Epithelial cell of proximal tubule (primary cell): ENCODE measurements around the gene CDH13. TPM values are rescaled to one million over a fixed set of nuclear protein-coding genes. Genes with fewer than 3 reads are reported as not detected.

ENCODE experiments used
- DNase-seq: peaks from one replicate; pipeline ENCODE4 v3.0.0-alpha.2; 2011; ENCODE audit warnings: low read depth
- H3K4me3 ChIP-seq: 2 replicates; pipeline ENCODE4 v1.5.1; 2011; ENCODE audit warnings: low read depth, mild to moderate bottlenecking, low read length
- CTCF ChIP-seq: conservative IDR thresholded peaks from 2 replicates; pipeline ENCODE4 v1.5.1; 2012; ENCODE audit warnings: low read depth, mild to moderate bottlenecking, low read length
- total RNA-seq: library from RNA; depleted of rRNA; stranded (reverse); fragments of >200 nt; gene quantifications from 2 replicates; pipeline ENCODE4 v1.2.3, GENCODE V29; 2015

The CDH13 gene
- total RNA-seq, 1 donor from 2014 or later: 85.4 TPM

GRCh38 chr16:83810901-83811300, 1184.1 kb downstream of the CDH13 start:
- TF ChIP-seq CTCF: no peak
- no peak overlapping the region for H3K4me3 ChIP-seq
- DNase-seq: no peak

GRCh38 chr16:83813823-83814658, 1187.3 kb downstream of the CDH13 start:
- no peak for TF ChIP-seq CTCF
- H3K4me3 ChIP-seq: no peak overlapping the region
- peak; percentile 51 for DNase-seq

GRCh38 chr16:83814659-83814985, 1187.9 kb downstream of the CDH13 start:
- H3K4me3 ChIP-seq: no peak overlapping the region
- DNase-seq: no peak
- no peak for TF ChIP-seq CTCF

- no peak for DNase-seq
- no peak for TF ChIP-seq CTCF
- H3K4me3 ChIP-seq: no peak overlapping the region
These were observed 1190.3 kb downstream of the CDH13 start for GRCh38 chr16:83817022-83817421.

GRCh38 chr16:83818276-83818675, 1191.5 kb downstream of the CDH13 start:
- no peak overlapping the region for H3K4me3 ChIP-seq
- DNase-seq: peak; percentile 64
- no peak for TF ChIP-seq CTCF

- H3K4me3 ChIP-seq: no peak overlapping the region
- no peak for TF ChIP-seq CTCF
- DNase-seq: peak; percentile 33
These were observed 1192.6 kb downstream of the CDH13 start for GRCh38 chr16:83819361-83819760.

GRCh38 chr16:83826146-83826913, 1199.6 kb downstream of the CDH13 start:
- DNase-seq: peak; percentile 45
- peak; percentile 94 for TF ChIP-seq CTCF
- H3K4me3 ChIP-seq: no peak overlapping the region
